Hematopoietic multipotent progenitor cell treated with erythropoietin and hydrocortisone succinate and interleukin-3 and kit ligand, for 8 days (in vitro differentiated cells): ENCODE measurements around the gene TSNAXIP1.
"Not testable (repeated sequence)": the region's sequence is repeated elsewhere in the genome, so short reads cannot be mapped to it uniquely, and the experiment has no call there.

Experiments used
- DNase-seq: peaks from one replicate; pipeline ENCODE4 v3.0.0-alpha.2; 2015

The TSNAXIP1 gene

GRCh38 chr16:67864044-67864443 is 57.4 kb downstream of the TSNAXIP1 start:
- not testable (repeated sequence) for DNase-seq

GRCh38 chr16:67864594-67864993 is 57.9 kb downstream of the TSNAXIP1 start:
- DNase-seq: no peak

- peak; percentile 67 for DNase-seq
These were observed 58.6 kb downstream of the TSNAXIP1 start for GRCh38 chr16:67865318-67865717.

- no peak for DNase-seq
These were observed 61.6 kb downstream of the TSNAXIP1 start for GRCh38 chr16:67868290-67868689.

GRCh38 chr16:67869653-67870052 is 63.0 kb downstream of the TSNAXIP1 start:
- DNase-seq: no peak

- no peak for DNase-seq
These were observed 64.6 kb downstream of the TSNAXIP1 start for GRCh38 chr16:67871256-67871655.

GRCh38 chr16:67872131-67872630 is 65.5 kb downstream of the TSNAXIP1 start:
- DNase-seq: no peak

- peak; percentile 76 for DNase-seq
These were observed 66.1 kb downstream of the TSNAXIP1 start, which contains the start of gene EDC4 for GRCh38 chr16:67872631-67873434. EDC4 (plus strand) TSS chr16:67873052; CDS start chr16:67873262, 210 bp downstream.

- DNase-seq: no peak
These were observed 67.0 kb downstream of the TSNAXIP1 start for GRCh38 chr16:67873435-67874370.

GRCh38 chr16:67874372-67874771 is 67.7 kb downstream of the TSNAXIP1 start:
- no peak for DNase-seq

- no peak for DNase-seq
These were observed 70.4 kb downstream of the TSNAXIP1 start for GRCh38 chr16:67877064-67877463.
